GM12891 (cell line): ENCODE data around the gene GPRC5B.

Experiments
- PAX5 ChIP-seq: IDR thresholded peaks from 2 replicates; pipeline ENCODE4 v1.6.1; 2011; ENCODE audit warnings: low read length, moderate library complexity, mild to moderate bottlenecking; ENCODE audit not compliant: insufficient read depth, severe bottlenecking
- POLR2A ChIP-seq: IDR thresholded peaks from 2 replicates; pipeline ENCODE4 v1.6.1; 2011; ENCODE audit warnings: low read depth, low read length, control low read depth
- POLR2AphosphoS5 ChIP-seq: IDR thresholded peaks from 2 replicates; pipeline ENCODE4 v1.6.1; 2011; ENCODE audit warnings: low read depth, low read length, control low read depth
- POU2F2 ChIP-seq: IDR thresholded peaks from 2 replicates; pipeline ENCODE4 v1.6.1; 2011; ENCODE audit warnings: low read depth, mild to moderate bottlenecking, control low read depth, low read length, moderate library complexity
- SPI1 ChIP-seq: IDR thresholded peaks from 2 replicates; pipeline ENCODE4 v1.6.1; 2011; ENCODE audit warnings: low read depth, low read length, control low read depth
- TAF1 ChIP-seq: IDR thresholded peaks from 2 replicates; pipeline ENCODE4 v1.6.1; 2011; ENCODE audit warnings: low read depth, low read length, control low read depth

GRCh38 chr16:19890901-19891300, 6.3 kb upstream of the GPRC5B start:
- TF ChIP-seq POU2F2: no peak
- TF ChIP-seq POLR2A: no peak
- TF ChIP-seq POLR2AphosphoS5: no peak
- no peak for TF ChIP-seq TAF1
- TF ChIP-seq PAX5: no peak
- TF ChIP-seq SPI1: no peak
